HepG2 (cell line): Measurements from ENCODE around the gene CCDC88B. TPM values are rescaled to one million over a fixed set of nuclear protein-coding genes. Genes with fewer than 3 reads are reported as not detected.

Source experiments
- ATAC-seq: fragments of 200-7000 bp; cut with Tn5 transposase; 3 replicates; pipeline ENCODE4 v1.9.1; 2020; ENCODE audit warnings: mild to moderate bottlenecking, moderate library complexity
- BruUV-seq: library from RNA; stranded (reverse); fragments of 400-500 nt; replicated peaks from 2 replicates; lab custom pipeline; 2021; lab: Mats Ljungman, UMichigan
- CTCF ChIA-PET: fragments of 300-600 bp; formaldehyde crosslinking; extraction: SDS; loops from one replicate; lab custom pipeline; 2021; ENCODE audit warnings: low total read pairs, inconsistent platforms, low intra/inter-chr PET ratio; lab: Yijun Ruan, JAX
- POLR2A ChIA-PET: fragments of 350-600 bp; sonication (Branson Sonifier 250); formaldehyde crosslinking; loops from one replicate; lab custom pipeline; 2020; ENCODE audit warnings: antibody characterized with exemption, inconsistent platforms; lab: Yijun Ruan, JAX
- DNase-seq: peaks from one replicate; pipeline ENCODE4 v3.0.0-alpha.2; 2015; ENCODE audit warnings: low spot score
- FAIRE-seq: peaks from 3 replicates; lab custom pipeline; 2011; peaks lifted over from hg19 to GRCh38; lab: Jason Lieb, UNC
- H2AFZ ChIP-seq: one replicate; pipeline ENCODE4 v1.6.1; 2011; ENCODE audit warnings: low read length, inconsistent platforms
- H3K27ac ChIP-seq: fragments of 300-600 bp; 3 replicates; pipeline ENCODE4 v1.8.0; 2011; ENCODE audit warnings: mixed run types, mild to moderate bottlenecking, mixed read lengths, low read length, inconsistent platforms; ENCODE audit not compliant: insufficient read depth; ENCODE audit errors: extremely low read length
- H3K27me3 ChIP-seq, 2 experiments: fragments of 200-600 bp in 1 of 2; 2 replicates in 1 of 2; 3 replicates in 1 of 2; pipeline versions ENCODE4 v1.6.0 to v1.8.0; 2011; ENCODE audit warnings: low read length in 2 of 2, mild to moderate bottlenecking in 2 of 2, moderate library complexity in 2 of 2, inconsistent platforms in 1 of 2; ENCODE audit not compliant: insufficient read depth in 2 of 2, control insufficient read depth in 1 of 2
- H3K36me3 ChIP-seq, 2 experiments: fragments of 200-600 bp in 1 of 2; replicated peaks in 1 of 2; 2 replicates in 1 of 2; 3 replicates in 1 of 2; pipeline versions ENCODE4 v1.5.1 to v1.8.0; 2011; ENCODE audit warnings: low read length in 2 of 2, inconsistent platforms in 1 of 2; ENCODE audit not compliant: insufficient read depth in 2 of 2, control insufficient read depth in 1 of 2
- H3K4me1 ChIP-seq: 2 replicates; pipeline ENCODE4 v1.5.1; 2012; ENCODE audit warnings: low read length, inconsistent platforms; ENCODE audit not compliant: insufficient read depth
- H3K4me2 ChIP-seq: 2 replicates; pipeline ENCODE4 v1.6.0; 2011; ENCODE audit warnings: low read depth, low read length, inconsistent platforms
- H3K4me3 ChIP-seq, 3 experiments: fragments of 200-600 bp in 1 of 3; sonication (generic), shearing (Covaris generic) in 1 of 3; replicated peaks in 1 of 3; 2 replicates each; pipeline ENCODE4 v1.5.1; 2011 to 2016; ENCODE audit warnings: low read length in 3 of 3, inconsistent platforms in 2 of 3, low read depth in 2 of 3, mild to moderate bottlenecking in 2 of 3, control low read depth in 1 of 3, mixed read lengths in 1 of 3; ENCODE audit not compliant: insufficient read depth in 1 of 3
- H3K79me2 ChIP-seq: one replicate; pipeline ENCODE4 v1.6.1; 2011; ENCODE audit warnings: low read length, inconsistent platforms; ENCODE audit not compliant: insufficient read depth
- H3K9ac ChIP-seq: 2 replicates; pipeline ENCODE4 v1.6.0; 2011; ENCODE audit warnings: mild to moderate bottlenecking, low read depth, low read length, inconsistent platforms; ENCODE audit not compliant: insufficient read depth
- H3K9me3 ChIP-seq: 2 replicates; pipeline ENCODE4 v1.5.1; 2012; ENCODE audit warnings: mild to moderate bottlenecking, low read length
- H4K20me1 ChIP-seq: 2 replicates; pipeline ENCODE4 v1.6.0; 2011; ENCODE audit warnings: inconsistent platforms, mild to moderate bottlenecking, low read length, moderate library complexity; ENCODE audit not compliant: insufficient read depth
- DMTF1 ChIP-seq: sonication (generic); formaldehyde crosslinking; IDR thresholded peaks from 2 replicates; pipeline ENCODE4 v1.4.0; 2020; ENCODE audit warnings: mild to moderate bottlenecking, missing genetic modification reagents
- HNRNPLL ChIP-seq: fragments of 200-400 bp; formaldehyde crosslinking; IDR thresholded peaks from 2 replicates; pipeline ENCODE4 v1.6.1; 2017; ENCODE audit warnings: mild to moderate bottlenecking, low read depth, low read length; ENCODE audit not compliant: poor library complexity, severe bottlenecking
- WGBS: methylation state at CpG from one replicate; pipeline ENCODE4 v1.1.6; 2017; ENCODE audit warnings: low lambda C conversion rate; 5-methylcytosine and 5-hydroxymethylcytosine counted together
- in situ Hi-C: cut with HindIII; loops from 2 replicates; pipeline ENCODE4 v1.10.0; 2017; ENCODE audit warnings: low pct_unique_long_range_greater_than_20kb; ENCODE audit not compliant: extremely low pct_ligation_motif_present
- intact Hi-C: fragments of 100-400 bp; cut with micrococcal nuclease; formaldehyde crosslinking; loops from one replicate; pipeline ENCODE4 v1.10.0; 2022; ENCODE audit not compliant: unreplicated experiment
- polyA plus RNA-seq, 8 experiments: library from polyadenylated mRNA; depleted of rRNA in 3 of 8; stranded (reverse) in 7 of 8; unstranded in 1 of 8; fragments of >200 nt; fragmentation: Illumina TruSeq in 4 of 8; extraction: Trizol in 4 of 8; gene quantifications; 2 replicates each; pipeline versions ENCODE4 v1.2.1 to v1.2.3, GENCODE V29; 2011 to 2016; ENCODE audit warnings: low read depth in 4 of 8, missing spikeins in 1 of 8, mixed read lengths in 1 of 8; ENCODE audit not compliant: insufficient read depth in 1 of 8
- total RNA-seq, 5 experiments: library from RNA; depleted of rRNA; stranded (reverse); fragments of >200 nt; fragmentation: Illumina TruSeq; extraction: Trizol; gene quantifications; 2 replicates each; pipeline ENCODE4 v1.2.3, GENCODE V29; 2016; ENCODE audit warnings: low read depth in 1 of 5

Gene CCDC88B
- total and polyA plus RNA-seq, 2 of the 13 experiments (the other 11 are each of a cell fraction or from before 2014, with no cell fraction given): 3.6 to 4.8 TPM

GRCh38 chr11:64291262-64291751 is 48.7 kb upstream of the CCDC88B start, which contains the start of gene KCNK4:
KCNK4 (plus strand) TSS chr11:64291302; CDS start chr11:64293019, 1,717 bp downstream.
- peak within 1 kb of the TSS; percentile 16 to 61 (median 26); a peak in 4 of 6 replicates for H3K4me3 ChIP-seq

More at GRCh38 chr11:64291262-64291751, 48.7 kb upstream of the CCDC88B start, which contains the start of gene KCNK4:
- TF ChIP-seq DMTF1 (CRISPR knock-in tag) (no peak), HNRNPLL (peak; percentile 25)
- DNase-seq (no peak), ATAC-seq (no peak), FAIRE-seq (no peak)
- Histone ChIP-seq H2AFZ (no peak within 1 kb of the TSS), H3K27ac (no peak within 1 kb of the TSS), H3K4me2 (peak within 1 kb of the TSS; percentile 60), H3K9me3 (no peaks in the 10 kb centered on the region), H3K4me1 (peaks cover 19% of the 10 kb centered on the region; the same call in 1 of the 2 replicates), H3K27me3 (peaks cover 19 to 57% of the 10 kb centered on the region in 2 experiments), H4K20me1 (no peaks in the 10 kb centered on the region), H3K9ac (no peak within 1 kb of the TSS), H3K79me2 (no peaks in the 10 kb centered on the region), H3K36me3 (no peaks in the 10 kb centered on the region)
- WGBS: 0% methylated on average over 4 of the region's 45 CpGs
- intact Hi-C loops (no loop called here), in situ Hi-C loops (no loop called here)
- POLR2A ChIA-PET: interaction anchor here (0.5 to 1.0 kb wide), 2 partner anchors 13 to 102 kb away, joined by 3 read pairs; no protein-coding TSS in a partner anchor
- CTCF ChIA-PET: no interaction called here
- no TSS peak for BruUV-seq
